ENCODE results near the gene MAN1B1. TPM values are rescaled to one million over a fixed set of nuclear protein-coding genes. Genes with fewer than 3 reads are reported as not detected.

MAN1B1 gene
- total and polyA plus RNA-seq, 2 of the 4 experiments (the other 2 are of a cell fraction): 28.7 to 55.1 TPM

DNA sequence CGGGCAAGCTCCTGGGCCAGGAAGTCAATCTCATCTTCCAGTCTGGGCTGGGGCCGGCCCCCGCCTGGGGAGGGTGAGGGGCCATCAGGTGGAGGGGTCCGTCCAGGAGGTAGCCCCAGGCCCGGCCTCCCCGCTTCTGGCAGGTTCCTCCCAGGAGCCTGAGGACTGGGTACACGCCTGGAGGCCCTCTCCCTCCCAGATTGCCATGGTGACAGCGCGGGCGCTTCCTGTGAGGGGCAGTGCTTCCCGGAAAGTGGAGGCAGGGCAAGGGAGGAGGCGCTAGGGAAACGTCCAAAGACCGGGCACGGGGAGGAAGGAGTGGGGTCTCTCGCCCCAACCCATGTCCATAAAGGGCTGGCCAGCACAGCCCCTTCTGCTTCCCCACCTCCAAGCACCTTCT is 45.7 kb upstream of the MAN1B1 start:
- Histone ChIP-seq H2BK120ac (ENCODE audit: low read depth, low read length) (no peak overlapping the region), H2BK15ac (ENCODE audit: low read depth, low read length) (no peak overlapping the region), H3K9ac (ENCODE audit: low read depth, low read length) (no peak overlapping the region), H4K5ac (ENCODE audit: low read depth, low read length) (no peak overlapping the region), H3K9me3 (ENCODE audit: control insufficient read depth, insufficient read depth, low read length) (no peaks in the 10 kb centered on the region), H2AK9ac (replicated peaks; ENCODE audit: low read depth, low read length, poor library complexity) (no peak overlapping the region), H3K4me3 (ENCODE audit: insufficient read depth, low read depth, low read length) (no peak overlapping the region), H2BK5ac (ENCODE audit: low read depth, low read length, poor library complexity, severe bottlenecking) (no peak overlapping the region), H3K4me2 (ENCODE audit: low read depth, low read length) (no peak overlapping the region), H3K4ac (ENCODE audit: low read depth, low read length) (no peak overlapping the region), H3K18ac (ENCODE audit: low read depth, low read length) (no peak overlapping the region), H3K23ac (ENCODE audit: low read depth, low read length) (no peak overlapping the region), H3K4me1 (ENCODE audit: control insufficient read depth, insufficient read depth, low read length) (peaks cover 11% of the 10 kb centered on the region), H3K27ac (ENCODE audit: insufficient read depth, low read length) (no peak overlapping the region), H3K56ac (ENCODE audit: extremely low read depth, insufficient read depth, low read length) (no peak overlapping the region), H3K14ac (replicated peaks; ENCODE audit: low read depth, low read length) (no peak overlapping the region), H3K27me3 (ENCODE audit: control insufficient read depth, insufficient read depth, low read length) (no peaks in the 10 kb centered on the region), H3K9me1 (ENCODE audit: insufficient read depth, low read length) (no peaks in the 10 kb centered on the region), H4K91ac (ENCODE audit: insufficient read depth, low read depth, low read length) (no peak overlapping the region), H4K20me1 (ENCODE audit: insufficient read depth, low read length) (peaks cover 30% of the 10 kb centered on the region), H2AFZ (replicated peaks; ENCODE audit: low read length, poor library complexity) (no peak overlapping the region), H3K79me1 (ENCODE audit: low read depth in 1 of 2, low read length in 2 of 2) (peaks cover 5 to 16% of the 10 kb centered on the region in 2 experiments; a peak in 3 of 4 replicates), H2BK20ac (ENCODE audit: low read depth, low read length) (no peak overlapping the region), H4K8ac (ENCODE audit: low read depth in 2 of 2, low read length in 2 of 2) (no peak overlapping the region), H2AK5ac (ENCODE audit: low read depth, low read length) (no peak overlapping the region), H3K36me3 (ENCODE audit: control insufficient read depth, insufficient read depth, low read length) (peaks cover 17% of the 10 kb centered on the region)
- WGBS, 2 experiments (ENCODE audit: extremely low coverage in 2 of 2, insufficient read length in 1 of 2): 42% methylated on average over 2 of the region's 16 CpGs; no CpG with 5 or more reads in 1 of the 2 experiments
- ATAC-seq (ENCODE audit: low read depth) (no peak), DNase-seq (no peak)
- ChIA-PET CTCF (no interaction called here), POLR2A (ENCODE audit: unreplicated experiment) (no interaction called here)
- intact Hi-C loops (cut with micrococcal nuclease): no loop called here
- in situ Hi-C loops (cut with MboI; ENCODE audit: low sequenced_read_pairs): no loop called here
- BruUV-seq (replicated peaks): no TSS peak
- dilution Hi-C loops (cut with HindIII; ENCODE audit: low sequenced_read_pairs, unreplicated experiment): no loop called here
- TF ChIP-seq, protein P1, sequence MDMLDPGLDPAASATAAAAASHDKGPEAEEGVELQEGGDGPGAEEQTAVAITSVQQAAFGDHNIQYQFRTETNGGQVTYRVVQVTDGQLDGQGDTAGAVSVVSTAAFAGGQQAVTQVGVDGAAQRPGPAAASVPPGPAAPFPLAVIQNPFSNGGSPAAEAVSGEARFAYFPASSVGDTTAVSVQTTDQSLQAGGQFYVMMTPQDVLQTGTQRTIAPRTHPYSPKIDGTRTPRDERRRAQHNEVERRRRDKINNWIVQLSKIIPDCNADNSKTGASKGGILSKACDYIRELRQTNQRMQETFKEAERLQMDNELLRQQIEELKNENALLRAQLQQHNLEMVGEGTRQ (IDR thresholded peaks at IDR 0.05; ENCODE audit: low read depth, low read length): no peak
- no peak for TF ChIP-seq MAZ (IDR thresholded peaks at IDR 0.05; ENCODE audit: borderline replicate concordance, low read depth, low read length)
- no peak for TF ChIP-seq SMC3 (IDR thresholded peaks at IDR 0.05; ENCODE audit: low read depth, low read length)
- TF ChIP-seq, protein P2, sequence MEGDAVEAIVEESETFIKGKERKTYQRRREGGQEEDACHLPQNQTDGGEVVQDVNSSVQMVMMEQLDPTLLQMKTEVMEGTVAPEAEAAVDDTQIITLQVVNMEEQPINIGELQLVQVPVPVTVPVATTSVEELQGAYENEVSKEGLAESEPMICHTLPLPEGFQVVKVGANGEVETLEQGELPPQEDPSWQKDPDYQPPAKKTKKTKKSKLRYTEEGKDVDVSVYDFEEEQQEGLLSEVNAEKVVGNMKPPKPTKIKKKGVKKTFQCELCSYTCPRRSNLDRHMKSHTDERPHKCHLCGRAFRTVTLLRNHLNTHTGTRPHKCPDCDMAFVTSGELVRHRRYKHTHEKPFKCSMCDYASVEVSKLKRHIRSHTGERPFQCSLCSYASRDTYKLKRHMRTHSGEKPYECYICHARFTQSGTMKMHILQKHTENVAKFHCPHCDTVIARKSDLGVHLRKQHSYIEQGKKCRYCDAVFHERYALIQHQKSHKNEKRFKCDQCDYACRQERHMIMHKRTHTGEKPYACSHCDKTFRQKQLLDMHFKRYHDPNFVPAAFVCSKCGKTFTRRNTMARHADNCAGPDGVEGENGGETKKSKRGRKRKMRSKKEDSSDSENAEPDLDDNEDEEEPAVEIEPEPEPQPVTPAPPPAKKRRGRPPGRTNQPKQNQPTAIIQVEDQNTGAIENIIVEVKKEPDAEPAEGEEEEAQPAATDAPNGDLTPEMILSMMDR (conservative IDR thresholded peaks at IDR 0.05; ENCODE audit: low read depth, low read length): no peak
- TF ChIP-seq RFX5 (IDR thresholded peaks at IDR 0.05; ENCODE audit: low read depth, low read length): no peak
- TF ChIP-seq FOS (IDR thresholded peaks at IDR 0.05; ENCODE audit: low read depth, low read length): no peak
- no peak for TF ChIP-seq POLR2A (IDR thresholded peaks at IDR 0.05; ENCODE audit: low read depth, low read length)
- no peak for TF ChIP-seq NFE2L2 (IDR thresholded peaks at IDR 0.05; ENCODE audit: low read depth, low read length)
- TF ChIP-seq, protein P3, sequence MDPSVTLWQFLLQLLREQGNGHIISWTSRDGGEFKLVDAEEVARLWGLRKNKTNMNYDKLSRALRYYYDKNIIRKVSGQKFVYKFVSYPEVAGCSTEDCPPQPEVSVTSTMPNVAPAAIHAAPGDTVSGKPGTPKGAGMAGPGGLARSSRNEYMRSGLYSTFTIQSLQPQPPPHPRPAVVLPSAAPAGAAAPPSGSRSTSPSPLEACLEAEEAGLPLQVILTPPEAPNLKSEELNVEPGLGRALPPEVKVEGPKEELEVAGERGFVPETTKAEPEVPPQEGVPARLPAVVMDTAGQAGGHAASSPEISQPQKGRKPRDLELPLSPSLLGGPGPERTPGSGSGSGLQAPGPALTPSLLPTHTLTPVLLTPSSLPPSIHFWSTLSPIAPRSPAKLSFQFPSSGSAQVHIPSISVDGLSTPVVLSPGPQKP (IDR thresholded peaks at IDR 0.05; ENCODE audit: borderline replicate concordance, low read depth, low read length): no peak
- TF ChIP-seq MXI1 (IDR thresholded peaks at IDR 0.05; ENCODE audit: borderline replicate concordance, low read depth, low read length): no peak
